ENCODE data around the gene TNFRSF13B. TPM values are rescaled to one million over a fixed set of nuclear protein-coding genes. Genes with fewer than 3 reads are reported as not detected.

The TNFRSF13B gene
- total and polyA plus RNA-seq, 2 donors from 2014 or later = 1.4 TPM; not detected in 1

GRCh38 chr17:16937431-16937830 lies 34.5 kb downstream of the TNFRSF13B start:
- no peaks in the 10 kb centered on the region for H3K4me1 ChIP-seq (ENCODE audit: control insufficient read depth in 2 of 3, insufficient read depth in 2 of 3, low read depth in 1 of 3, low read length in 3 of 3)
- no peak overlapping the region for H3K4me3 ChIP-seq (ENCODE audit: low read length in 3 of 3)
- H3K9me3 ChIP-seq (ENCODE audit: control insufficient read depth in 2 of 3, insufficient read depth in 1 of 3, low read length in 3 of 3) = no peaks in the 10 kb centered on the region
- intact Hi-C loops (cut with DNase I) = no loop called here
- FAIRE-seq (no peak), DNase-seq (peak in 1 of 5 donors; percentile 2)
- H3K9ac ChIP-seq (ENCODE audit: low read length in 3 of 3) = no peak overlapping the region
- H3K36me3 ChIP-seq (ENCODE audit: control insufficient read depth in 2 of 3, insufficient read depth in 3 of 3, low read length in 3 of 3) = no peaks in the 10 kb centered on the region
- no peaks in the 10 kb centered on the region for H3K27me3 ChIP-seq (ENCODE audit: control insufficient read depth, insufficient read depth, low read length)
- H3K27ac ChIP-seq (ENCODE audit: low read depth in 2 of 2, low read length in 2 of 2) = no peak overlapping the region
- no peak for TF ChIP-seq CTCF (IDR thresholded peaks at IDR 0.05; ENCODE audit: borderline replicate concordance, extremely low read depth, insufficient read depth)

GRCh38 chr17:16936536-16937310 lies 35.2 kb downstream of the TNFRSF13B start:
- intact Hi-C loops (cut with DNase I) = no loop called here
- Histone ChIP-seq H3K27ac (ENCODE audit: low read depth in 2 of 2, low read length in 2 of 2) (no peak overlapping the region), H3K36me3 (ENCODE audit: control insufficient read depth in 2 of 3, insufficient read depth in 3 of 3, low read length in 3 of 3) (no peaks in the 10 kb centered on the region), H3K9me3 (ENCODE audit: control insufficient read depth in 2 of 3, insufficient read depth in 1 of 3, low read length in 3 of 3) (no peaks in the 10 kb centered on the region), H3K4me1 (ENCODE audit: control insufficient read depth in 2 of 3, insufficient read depth in 2 of 3, low read depth in 1 of 3, low read length in 3 of 3) (no peaks in the 10 kb centered on the region), H3K4me3 (ENCODE audit: low read length in 3 of 3) (no peak overlapping the region), H3K9ac (ENCODE audit: low read length in 3 of 3) (no peak overlapping the region), H3K27me3 (ENCODE audit: control insufficient read depth, insufficient read depth, low read length) (no peaks in the 10 kb centered on the region)
- FAIRE-seq = no peak
- DNase-seq = peak in 1 of 5 donors; percentile 9
- TF ChIP-seq CTCF (IDR thresholded peaks at IDR 0.05; ENCODE audit: borderline replicate concordance, extremely low read depth, insufficient read depth) = no peak

GRCh38 chr17:16935786-16936185 lies 36.1 kb downstream of the TNFRSF13B start:
- H3K4me3 ChIP-seq (ENCODE audit: low read length in 3 of 3) = no peak overlapping the region
- no peak for FAIRE-seq
- H3K4me1 ChIP-seq (ENCODE audit: control insufficient read depth in 2 of 3, insufficient read depth in 2 of 3, low read depth in 1 of 3, low read length in 3 of 3) = no peaks in the 10 kb centered on the region
- intact Hi-C loops (cut with DNase I) = no loop called here
- H3K27ac ChIP-seq (ENCODE audit: low read depth in 2 of 2, low read length in 2 of 2) = no peak overlapping the region
- no peaks in the 10 kb centered on the region for H3K9me3 ChIP-seq (ENCODE audit: control insufficient read depth in 2 of 3, insufficient read depth in 1 of 3, low read length in 3 of 3)
- TF ChIP-seq CTCF (IDR thresholded peaks at IDR 0.05; ENCODE audit: borderline replicate concordance, extremely low read depth, insufficient read depth) = no peak
- H3K36me3 ChIP-seq (ENCODE audit: control insufficient read depth in 2 of 3, insufficient read depth in 3 of 3, low read length in 3 of 3) = no peaks in the 10 kb centered on the region
- no peak overlapping the region for H3K9ac ChIP-seq (ENCODE audit: low read length in 3 of 3)
- no peaks in the 10 kb centered on the region for H3K27me3 ChIP-seq (ENCODE audit: control insufficient read depth, insufficient read depth, low read length)
- peak in 2 of 5 donors; percentile 3 to 20 for DNase-seq
